Stomach (tissue), 9 donors: ENCODE results near the gene HELQ. TPM values are rescaled to one million over a fixed set of nuclear protein-coding genes. Genes with fewer than 3 reads are reported as not detected.

Experiments
- DNase-seq, 2 donors: peaks; one replicate each; pipeline versions ENCODE4 v3.0.0 to v3.0.0-alpha.2; 2013 to 2019
- H3K27ac ChIP-seq, 5 donors: fragments of 200-600 bp in 4 of 5; sonication (generic) in 4 of 5; one replicate each; pipeline ENCODE4 v1.5.1; 2013 to 2019; ENCODE audit warnings: mild to moderate bottlenecking in 1 of 5, moderate library complexity in 1 of 5
- H3K27me3 ChIP-seq, 3 donors: fragments of 200-600 bp; sonication (generic); one replicate each; pipeline ENCODE4 v1.5.1; 2017 to 2019; ENCODE audit warnings: mixed run types in 1 of 3
- H3K36me3 ChIP-seq, 4 donors: fragments of 200-600 bp; sonication (generic); 1 replicate in 3 of 4; 2 replicates in 1 of 4; pipeline ENCODE4 v1.5.1; 2016 to 2019
- H3K4me1 ChIP-seq, 4 donors: fragments of 200-600 bp; sonication (generic); one replicate each; pipeline ENCODE4 v1.5.1; 2016 to 2019
- H3K4me3 ChIP-seq, 4 donors: fragments of 200-600 bp; sonication (generic) in 3 of 4; one replicate each; pipeline ENCODE4 v1.5.1; 2016 to 2019; ENCODE audit warnings: mild to moderate bottlenecking in 1 of 4
- H3K9me3 ChIP-seq, 4 donors: fragments of 200-600 bp; sonication (generic); one replicate each; pipeline ENCODE4 v1.5.1; 2016 to 2019
- CTCF ChIP-seq, 7 experiments: fragments of 450-650 bp in 4 of 7; fragments of 200-600 bp in 3 of 7; sonication (generic) in 3 of 7; IDR thresholded peaks; one replicate each; pipeline ENCODE4 v1.5.1; 2016 to 2019; ENCODE audit warnings: antibody characterized with exemption in 7 of 7, control low read depth in 2 of 7, mild to moderate bottlenecking in 1 of 7
- EP300 ChIP-seq: sonication (generic); formaldehyde crosslinking; IDR thresholded peaks from one replicate; pipeline ENCODE4 v1.6.1; 2017; ENCODE audit warnings: antibody characterized with exemption
- POLR2A ChIP-seq, 4 donors: fragments of 450-650 bp; IDR thresholded peaks; one replicate each; pipeline ENCODE4 v1.6.1; 2016; ENCODE audit warnings: antibody characterized with exemption in 4 of 4, control low read depth in 2 of 4, mild to moderate bottlenecking in 1 of 4, moderate library complexity in 1 of 4
- POLR2AphosphoS5 ChIP-seq, 3 donors: sonication (generic); formaldehyde crosslinking; IDR thresholded peaks; one replicate each; pipeline ENCODE4 v1.6.1; 2016; ENCODE audit warnings: antibody characterized with exemption in 3 of 3
- WGBS, 5 donors: extraction: QIAGEN DNeasy Blood & Tissue Kit in 3 of 5; methylation state at CpG; one replicate each; pipeline versions ENCODE4 v1.1.5 to v1.1.7; 2013 to 2018; 5-methylcytosine and 5-hydroxymethylcytosine counted together
- intact Hi-C: fragments of 100-400 bp; cut with DNase I; formaldehyde crosslinking; loops from one replicate; pipeline ENCODE4 v1.15.1; 2023; ENCODE audit warnings: low total_unique reads
- polyA plus RNA-seq, 3 donors: library from polyadenylated mRNA; stranded (reverse); fragments of 200-250 nt; gene quantifications; one replicate each; pipeline ENCODE4 v1.2.3, GENCODE V29; 2013
- total RNA-seq, 5 donors: library from RNA; depleted of rRNA; stranded (reverse); fragments of >200 nt; gene quantifications; one replicate each; pipeline versions ENCODE4 v1.1.0 to v1.2.3, GENCODE V29; 2014 to 2016
- donor health status: healthy with polysubstance abuse.
- donor health status: Bipolar disorder and iron deficiency.
- donor health status: healthy.

HELQ gene
- total and polyA plus RNA-seq, 8 donors = 5.0 to 26.8 (median 14.2) TPM

GRCh38 chr4:83440899-83441298, 14.7 kb downstream of the HELQ start:
- no peaks in the 10 kb centered on the region for H3K27me3 ChIP-seq
- DNase-seq = no peak
- TF ChIP-seq POLR2AphosphoS5 (IDR thresholded peaks at IDR 0.05) (no peak), CTCF (IDR thresholded peaks at IDR 0.05) (no peak), EP300 (no peak), POLR2A (IDR thresholded peaks at IDR 0.05) (no peak)
- no peak overlapping the region for H3K4me3 ChIP-seq
- 77 to 83% (median 80%) methylated on average over 3 of the region's 3 CpGs for WGBS, 5 donors
- H3K4me1 ChIP-seq = no peaks in the 10 kb centered on the region
- intact Hi-C loops = no loop called here
- H3K36me3 ChIP-seq = peaks cover 33 to 94% (median 92%) of the 10 kb centered on the region in 4 donors
- no peak overlapping the region for H3K27ac ChIP-seq
- no peaks in the 10 kb centered on the region for H3K9me3 ChIP-seq

- Histone ChIP-seq H3K4me3 (no peak overlapping the region), H3K4me1 (no peaks in the 10 kb centered on the region), H3K9me3 (no peaks in the 10 kb centered on the region), H3K27me3 (no peaks in the 10 kb centered on the region), H3K36me3 (peaks cover 33 to 91% (median 87%) of the 10 kb centered on the region in 4 donors), H3K27ac (no peak overlapping the region)
- TF ChIP-seq POLR2A (IDR thresholded peaks at IDR 0.05) = no peak
- DNase-seq = no peak
- WGBS, 5 donors = 73 to 84% (median 77%) methylated on average over 1 of the region's 1 CpG
- intact Hi-C loops = no loop called here
Observed at GRCh38 chr4:83440148-83440814, 15.3 kb downstream of the HELQ start.

- H3K27me3 ChIP-seq = no peaks in the 10 kb centered on the region
- TF ChIP-seq EP300 (no peak), CTCF (IDR thresholded peaks at IDR 0.05) (no peak), POLR2A (IDR thresholded peaks at IDR 0.05) (no peak), POLR2AphosphoS5 (IDR thresholded peaks at IDR 0.05) (no peak)
- H3K9me3 ChIP-seq = no peaks in the 10 kb centered on the region
- H3K4me3 ChIP-seq = no peak overlapping the region
- peaks cover 29 to 86% (median 82%) of the 10 kb centered on the region in 4 donors for H3K36me3 ChIP-seq
- H3K27ac ChIP-seq = no peak overlapping the region
- H3K4me1 ChIP-seq = no peaks in the 10 kb centered on the region
- intact Hi-C loops = no loop called here
- no peak for DNase-seq
Observed at GRCh38 chr4:83438719-83439118, 16.9 kb downstream of the HELQ start.

- Histone ChIP-seq H3K27me3 (no peaks in the 10 kb centered on the region), H3K4me1 (no peaks in the 10 kb centered on the region), H3K27ac (no peak overlapping the region), H3K9me3 (no peaks in the 10 kb centered on the region), H3K36me3 (peaks cover 17 to 74% (median 73%) of the 10 kb centered on the region in 4 donors), H3K4me3 (no peak overlapping the region)
- 82 to 88% (median 87%) methylated on average over 4 of the region's 4 CpGs for WGBS, 5 donors
- DNase-seq = no peak
- intact Hi-C loops = no loop called here
- no peak for TF ChIP-seq CTCF (IDR thresholded peaks at IDR 0.05)
- TF ChIP-seq POLR2AphosphoS5 (IDR thresholded peaks at IDR 0.05) = no peak
- TF ChIP-seq POLR2A (IDR thresholded peaks at IDR 0.05) = no peak
- no peak for TF ChIP-seq EP300
Observed at GRCh38 chr4:83436680-83437079, 18.9 kb downstream of the HELQ start.

GRCh38 chr4:83431200-83431599, 24.4 kb downstream of the HELQ start:
- Histone ChIP-seq H3K9me3 (no peaks in the 10 kb centered on the region), H3K4me3 (no peak overlapping the region), H3K27ac (no peak overlapping the region), H3K4me1 (no peaks in the 10 kb centered on the region), H3K27me3 (no peaks in the 10 kb centered on the region), H3K36me3 (peaks cover 7 to 75% (median 72%) of the 10 kb centered on the region in 4 donors)
- DNase-seq = no peak
- intact Hi-C loops = no loop called here
- TF ChIP-seq POLR2A (IDR thresholded peaks at IDR 0.05) (no peak), POLR2AphosphoS5 (IDR thresholded peaks at IDR 0.05) (no peak), EP300 (no peak)
- 96 to 100% (median 98%) methylated on average over 1 of the region's 1 CpG for WGBS, 5 donors
